Psoas muscle (tissue), 8 donors: ENCODE data around the gene ATG16L2. TPM values are rescaled to one million over a fixed set of nuclear protein-coding genes. Genes with fewer than 3 reads are reported as not detected.

Experiments
- ATAC-seq, 4 donors: fragments of 200-7000 bp; cut with Tn5 transposase; one replicate each; pipeline ENCODE4 v1.9.1; 2020; ENCODE audit warnings: moderate library complexity in 3 of 4, mild to moderate bottlenecking in 2 of 4
- DNase-seq, 2 donors: peaks; one replicate each; pipeline ENCODE4 v3.0.0-alpha.2; 2020
- H3K27ac ChIP-seq: fragments of 200-600 bp; one replicate; pipeline ENCODE4 v1.8.0; 2022
- H3K27me3 ChIP-seq, 3 donors: fragments of 200-600 bp in 1 of 3; one replicate each; pipeline versions ENCODE4 v1.6.1 to v1.8.0; 2013 to 2022; ENCODE audit warnings: low read length in 2 of 3, mild to moderate bottlenecking in 2 of 3, moderate library complexity in 1 of 3; ENCODE audit not compliant: insufficient read depth in 3 of 3
- H3K36me3 ChIP-seq, 2 donors: fragments of 200-600 bp in 1 of 2; one replicate each; pipeline versions ENCODE4 v1.6.1 to v1.8.0; 2013 to 2022; ENCODE audit warnings: low read depth in 1 of 2, mild to moderate bottlenecking in 1 of 2, moderate library complexity in 1 of 2; ENCODE audit not compliant: insufficient read depth in 1 of 2
- H3K4me1 ChIP-seq: fragments of 200-600 bp; one replicate; pipeline ENCODE4 v1.8.0; 2022
- H3K4me3 ChIP-seq: fragments of 200-600 bp; one replicate; pipeline ENCODE4 v1.8.0; 2022; ENCODE audit warnings: mild to moderate bottlenecking
- H3K9me3 ChIP-seq: fragments of 200-600 bp; one replicate; pipeline ENCODE4 v1.8.0; 2022
- CTCF ChIP-seq: fragments of 200-600 bp; IDR thresholded peaks from one replicate; pipeline ENCODE4 v1.8.0; 2022; ENCODE audit warnings: antibody characterized with exemption
- WGBS, 3 donors: extraction: QIAGEN DNeasy Blood & Tissue Kit; methylation state at CpG; one replicate each; pipeline versions ENCODE4 v1.1.6 to v1.1.7; 2013; 5-methylcytosine and 5-hydroxymethylcytosine counted together
- intact Hi-C, 2 donors: fragments of 100-400 bp; cut with DNase I; formaldehyde crosslinking; loops; one replicate each; pipeline versions ENCODE4 v1.11.0 to v1.14.2; 2022
- long read RNA-seq, 2 donors: library from polyadenylated mRNA; unstranded; transcript quantifications; one replicate each; pipeline ENCODE4 v2.0.0, GENCODE V29; 2021
- polyA plus RNA-seq, 3 donors: library from polyadenylated mRNA; stranded (reverse); fragments of 200-250 nt; gene quantifications; one replicate each; pipeline ENCODE4 v1.2.3, GENCODE V29; 2013
- total RNA-seq, 4 donors: library from RNA; stranded (reverse); fragmentation: NEBNext Ultra II Directional in 2 of 4; extraction: Animal tissue kit (Norgen Biotek cat#: 25700) in 2 of 4; gene quantifications; one replicate each; pipeline versions ENCODE4 v1.2.1 to v1.2.4, GENCODE V29; 2021 to 2023
- donor health status: healthy with polysubstance abuse.
- donor health status: DM: no; HTN: no; CAD: no; lungs with moderate emphysema.
- donor health status: Bipolar disorder and iron deficiency.
- donor health status: healthy.
- donor health status: DM: yes; HTN: yes; CAD: no.
- donor health status: DM: no; HTN: no; CAD: no.
- donor health status: DM: no; HTN: no; CAD: no.
- donor health status: DM: yes; HTN: yes; CAD: no.

ATG16L2 gene
- 1 to 10 TPM; 4.5 to 9.6 (median 5.4) TPM for total RNA-seq
- 1 to 10 TPM; 3.9 to 5.2 (median 4.7) TPM for polyA plus RNA-seq
- long read RNA-seq, donor 1, partial matches to known transcripts: 2 of 9 reads
- long read RNA-seq, donor 1, other reads (novel, unspliced or antisense): 4 of 9 reads
- long read RNA-seq, donor 2, partial matches to known transcripts: 3 of 11 reads
- long read RNA-seq, donor 2, other reads (novel, unspliced or antisense): 5 of 11 reads

- peaks cover 26% of the 10 kb centered on the region for H3K4me1 ChIP-seq
- peak; percentile 88 to 94 for DNase-seq
- ATAC-seq: peak; percentile 91 to 94 (median 94)
- TF ChIP-seq CTCF: peak; percentile 19
- intact Hi-C loops: loop anchor here (5.0 kb wide), 2 partner anchors 87 to 92 kb away; no protein-coding TSS in a partner anchor
- peak within 1 kb of the TSS; percentile 76 for H3K4me3 ChIP-seq
- no peaks in the 10 kb centered on the region for H3K9me3 ChIP-seq
- 0 to 1% (median 0%) methylated on average over 52 to 75 of the region's 75 CpGs for WGBS, 3 donors
- H3K27ac ChIP-seq: peak within 1 kb of the TSS; percentile 97
- peaks cover 0 to 25% of the 10 kb centered on the region in 2 donors for H3K36me3 ChIP-seq
- no peaks in the 10 kb centered on the region for H3K27me3 ChIP-seq
These were observed at the start of gene ATG16L2 for GRCh38 chr11:72814286-72815109. Gene ATG16L2 (plus strand): TSS chr11:72814411. CDS start chr11:72814446, 35 bp downstream.

- no peak for TF ChIP-seq CTCF
- intact Hi-C loops: no loop called here
- 84 to 87% (median 86%) methylated on average over 12 to 13 of the region's 13 CpGs for WGBS, 3 donors
These were observed 49.7 kb upstream of the ATG16L2 start for GRCh38 chr11:72764503-72764902.

GRCh38 chr11:72766152-72766902 lies 47.9 kb upstream of the ATG16L2 start:
- TF ChIP-seq CTCF: no peak
- Histone ChIP-seq H3K27ac (no peak overlapping the region), H3K9me3 (no peaks in the 10 kb centered on the region), H3K36me3 (no peaks in the 10 kb centered on the region), H3K27me3 (no peaks in the 10 kb centered on the region), H3K4me1 (peaks cover 6% of the 10 kb centered on the region), H3K4me3 (no peak overlapping the region)
- WGBS, 3 donors: 85 to 88% (median 88%) methylated on average over 12 of the region's 12 CpGs
- ATAC-seq (no peak), DNase-seq (no peak)
- intact Hi-C loops: no loop called here

More at GRCh38 chr11:72764503-72764902, 49.7 kb upstream of the ATG16L2 start:
- H3K27ac ChIP-seq: no peak overlapping the region
- no peaks in the 10 kb centered on the region for H3K27me3 ChIP-seq
- no peak overlapping the region for H3K4me3 ChIP-seq
- H3K4me1 ChIP-seq: peaks cover 6% of the 10 kb centered on the region
- H3K9me3 ChIP-seq: no peaks in the 10 kb centered on the region
- ATAC-seq (no peak), DNase-seq (no peak)
- H3K36me3 ChIP-seq: no peaks in the 10 kb centered on the region

- H3K9me3 ChIP-seq: no peaks in the 10 kb centered on the region
- no peak overlapping the region for H3K27ac ChIP-seq
- H3K27me3 ChIP-seq: no peaks in the 10 kb centered on the region
- 95 to 99% (median 97%) methylated on average over 4 of the region's 4 CpGs for WGBS, 3 donors
- no peak for TF ChIP-seq CTCF
- H3K36me3 ChIP-seq: no peaks in the 10 kb centered on the region
- ATAC-seq (no peak), DNase-seq (no peak)
- H3K4me1 ChIP-seq: peaks cover 6% of the 10 kb centered on the region
- intact Hi-C loops: no loop called here
- H3K4me3 ChIP-seq: no peak overlapping the region
These were observed 46.8 kb upstream of the ATG16L2 start for GRCh38 chr11:72767203-72768062.
